Activated CD4-positive, alpha-beta T cell treated with anti-CD3 and anti-CD28 coated beads for 24 hours (primary cell): ENCODE results near the gene CABLES1.
"Not testable (repeated sequence)": the region's sequence is repeated elsewhere in the genome, so short reads cannot be mapped to it uniquely, and the experiment has no call there.

ENCODE experiments used
- DNase-seq, 2 donors: peaks; one replicate each; pipeline ENCODE4 v3.0.0-alpha.2; 2020; ENCODE audit warnings: low read depth in 2 of 2

CABLES1 gene

DNA sequence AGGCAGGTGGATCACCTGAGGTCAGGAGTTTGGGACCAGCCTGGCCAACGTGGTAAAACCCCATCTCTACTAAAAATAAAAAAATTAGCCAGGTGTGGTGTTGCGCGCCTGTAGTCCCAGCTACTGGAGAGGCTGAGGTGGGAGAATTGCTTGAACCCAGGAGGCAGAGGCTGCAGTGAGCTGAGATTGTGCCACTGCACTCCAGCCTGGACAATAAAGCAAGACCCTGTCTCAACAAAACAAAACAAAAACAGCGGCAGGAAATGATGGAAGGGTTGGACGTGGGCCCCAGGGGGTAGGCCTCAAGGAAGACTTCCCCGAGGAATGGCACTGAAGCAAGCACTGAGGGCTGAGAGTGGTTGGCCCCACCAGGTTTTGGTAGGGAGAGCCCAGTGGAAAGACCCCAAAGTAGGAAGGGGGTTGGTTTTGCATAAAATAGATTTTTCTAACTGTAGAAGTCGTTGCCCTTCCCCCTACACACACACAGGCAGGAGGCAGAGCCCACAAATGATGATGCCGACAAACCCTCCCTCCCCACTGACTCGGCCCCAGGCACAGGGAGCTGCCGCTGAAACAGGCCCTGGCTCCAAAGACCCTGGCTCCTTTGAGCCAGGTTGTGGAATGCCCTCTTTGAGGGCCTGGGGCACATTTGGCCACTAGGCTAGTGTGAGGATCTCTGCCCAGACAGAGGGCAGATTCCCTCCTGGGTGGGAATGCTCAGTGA, 104.8 kb downstream of the CABLES1 start:
- no peak for DNase-seq

GRCh38 chr18:23240609-23240930, 105.3 kb downstream of the CABLES1 start:
- DNase-seq = no peak

- DNase-seq = not testable (repeated sequence)
These were observed 106.7 kb downstream of the CABLES1 start for GRCh38 chr18:23241833-23242496.

- no peak for DNase-seq
These were observed 107.9 kb downstream of the CABLES1 start for GRCh38 chr18:23243178-23243577.

GRCh38 chr18:23243816-23244215, 108.5 kb downstream of the CABLES1 start:
- DNase-seq = no peak

- DNase-seq = no peak
These were observed 109.1 kb downstream of the CABLES1 start for GRCh38 chr18:23244401-23244800.

DNA sequence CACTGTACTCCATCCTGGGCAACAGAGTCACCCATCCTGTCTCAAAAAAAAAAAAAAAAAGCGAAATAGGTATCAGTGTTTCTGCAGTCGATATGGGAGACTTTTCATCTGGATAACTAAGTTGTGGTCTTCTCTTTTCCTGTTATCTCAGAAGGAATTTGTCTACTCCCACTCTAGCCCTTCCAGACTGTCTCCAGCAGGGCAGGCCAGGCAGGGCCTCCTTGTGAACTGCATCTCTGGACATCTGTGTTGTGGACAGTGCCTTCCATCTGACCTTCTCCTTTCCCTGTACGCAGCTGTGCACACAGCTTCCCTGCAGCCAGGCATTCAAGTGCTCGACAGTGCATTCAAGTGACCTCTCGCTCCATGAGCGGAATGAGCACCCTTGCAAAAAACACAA, 110.2 kb downstream of the CABLES1 start:
- DNase-seq = no peak

DNA sequence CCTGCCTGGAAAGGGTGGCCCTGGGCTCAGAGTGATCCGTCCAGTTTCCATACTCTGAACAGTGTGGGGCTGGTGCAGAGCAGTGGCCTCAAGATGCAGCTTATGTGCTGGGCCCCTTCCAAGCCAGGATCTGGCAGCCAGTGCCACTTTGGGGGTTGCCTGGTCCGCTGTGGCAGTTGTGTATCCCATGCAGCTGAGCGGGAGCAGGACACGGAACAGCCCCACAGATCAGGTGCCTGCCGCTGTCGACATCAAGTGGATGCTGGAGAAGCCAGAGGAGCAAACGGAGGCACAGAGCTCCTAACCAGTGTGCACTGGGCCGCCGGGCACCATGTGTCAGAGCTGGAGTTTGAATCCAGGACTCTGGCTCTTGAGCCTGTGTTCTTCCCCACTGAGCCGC, 112.0 kb downstream of the CABLES1 start:
- DNase-seq = no peak

DNA sequence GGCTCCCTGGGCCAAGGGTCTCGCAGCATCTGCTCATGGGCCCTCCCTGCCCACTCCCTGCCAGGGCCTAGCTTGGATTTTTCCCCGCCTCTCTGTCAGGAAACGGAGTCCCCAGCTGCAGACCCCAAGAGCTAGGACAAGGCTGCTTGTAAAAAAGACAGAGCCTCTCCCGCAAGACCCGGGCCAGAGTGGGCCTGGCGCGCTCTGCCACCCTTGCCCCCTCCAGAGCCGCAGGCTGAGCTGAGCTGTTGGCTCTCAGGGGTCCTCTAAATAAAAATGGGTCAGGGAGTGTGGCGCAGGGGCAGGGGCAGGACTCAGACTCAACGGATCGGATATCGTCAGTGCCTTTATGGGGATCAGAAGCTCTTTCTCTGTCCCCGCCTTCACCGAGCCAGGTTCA, 112.6 kb downstream of the CABLES1 start:
- no peak for DNase-seq

- no peak for DNase-seq
These were observed 113.5 kb downstream of the CABLES1 start for GRCh38 chr18:23248826-23249225.

DNA sequence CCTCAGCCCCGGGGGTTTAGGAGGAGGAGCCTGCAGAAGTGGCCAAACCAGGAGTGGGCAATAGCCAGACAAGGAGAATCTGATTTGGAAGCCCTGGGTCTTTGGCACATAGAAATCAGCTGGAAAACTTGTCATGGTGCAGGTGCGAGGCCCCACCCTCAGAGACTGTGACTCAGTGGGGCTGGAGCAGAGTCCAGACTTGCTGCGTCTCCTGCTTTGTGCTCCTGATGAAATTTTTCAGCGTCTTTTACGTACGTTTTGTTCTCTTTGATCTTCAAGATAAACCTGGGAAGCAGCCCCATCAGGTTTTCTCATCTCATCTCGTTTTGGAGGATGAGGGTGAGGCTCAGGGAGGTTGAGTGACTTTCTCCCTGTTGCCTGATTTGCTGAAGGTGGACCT, 114.1 kb downstream of the CABLES1 start:
- no peak for DNase-seq

DNA sequence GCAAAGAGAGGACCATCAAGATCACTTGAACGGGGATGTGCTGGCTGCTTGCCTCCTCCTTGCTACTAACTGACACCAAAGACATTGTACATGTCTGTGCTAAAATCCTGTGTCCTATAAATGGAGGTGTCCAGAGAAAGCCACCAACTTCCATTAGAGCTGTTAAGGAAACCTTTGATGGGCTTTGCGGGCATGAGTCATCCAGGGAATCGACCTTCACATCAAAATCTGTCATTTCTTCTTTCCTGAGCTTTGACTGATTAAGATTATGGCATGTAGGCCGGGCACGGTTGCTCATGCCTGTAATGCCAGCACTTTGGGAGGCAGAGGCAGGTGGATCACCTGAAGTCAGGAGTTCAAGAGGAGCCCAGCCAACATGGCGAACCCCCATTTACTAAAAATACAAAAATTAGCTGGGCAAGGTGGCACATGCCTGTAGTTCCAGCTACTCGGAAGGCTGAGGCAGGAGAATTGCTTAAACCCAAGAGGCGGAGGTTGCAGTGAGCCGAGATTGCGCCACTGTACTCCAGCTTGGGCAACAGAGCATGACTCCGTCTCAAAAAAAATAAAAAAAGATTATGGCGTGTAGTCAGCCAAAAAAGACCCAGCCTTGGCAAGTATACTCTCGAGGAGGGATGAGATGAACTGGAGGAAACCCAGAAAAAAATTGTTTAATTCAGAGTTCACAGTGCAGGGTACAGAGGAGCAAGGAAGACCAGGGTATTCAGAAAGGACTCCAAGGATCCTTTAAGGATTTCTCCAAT, 115.8 kb downstream of the CABLES1 start:
- no peak for DNase-seq

DNA sequence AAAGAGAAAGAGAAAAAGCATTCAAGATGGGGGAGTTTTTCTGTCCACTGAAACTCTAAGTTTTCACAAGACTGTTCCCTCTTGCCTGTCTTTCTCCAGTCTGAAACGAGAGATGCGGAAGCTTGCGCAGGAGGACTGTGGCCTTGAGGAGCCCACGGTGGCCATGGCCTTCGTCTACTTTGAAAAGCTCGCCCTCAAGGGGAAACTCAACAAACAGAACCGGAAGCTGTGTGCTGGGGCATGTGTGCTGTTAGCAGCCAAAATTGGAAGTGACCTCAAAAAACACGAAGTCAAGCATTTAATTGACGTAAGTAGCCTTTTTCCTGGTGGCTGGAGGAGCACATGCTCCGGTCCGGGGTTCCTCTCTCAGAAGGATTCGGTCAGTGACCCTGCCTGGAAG, 118.3 kb downstream of the CABLES1 start:
- DNase-seq = no peak

GRCh38 chr18:23257137-23257536, 121.9 kb downstream of the CABLES1 start:
- DNase-seq = no peak

GRCh38 chr18:23257686-23258565, 122.6 kb downstream of the CABLES1 start:
- no peak for DNase-seq

- DNase-seq = no peak
These were observed 123.5 kb downstream of the CABLES1 start for GRCh38 chr18:23258566-23259469.

DNA sequence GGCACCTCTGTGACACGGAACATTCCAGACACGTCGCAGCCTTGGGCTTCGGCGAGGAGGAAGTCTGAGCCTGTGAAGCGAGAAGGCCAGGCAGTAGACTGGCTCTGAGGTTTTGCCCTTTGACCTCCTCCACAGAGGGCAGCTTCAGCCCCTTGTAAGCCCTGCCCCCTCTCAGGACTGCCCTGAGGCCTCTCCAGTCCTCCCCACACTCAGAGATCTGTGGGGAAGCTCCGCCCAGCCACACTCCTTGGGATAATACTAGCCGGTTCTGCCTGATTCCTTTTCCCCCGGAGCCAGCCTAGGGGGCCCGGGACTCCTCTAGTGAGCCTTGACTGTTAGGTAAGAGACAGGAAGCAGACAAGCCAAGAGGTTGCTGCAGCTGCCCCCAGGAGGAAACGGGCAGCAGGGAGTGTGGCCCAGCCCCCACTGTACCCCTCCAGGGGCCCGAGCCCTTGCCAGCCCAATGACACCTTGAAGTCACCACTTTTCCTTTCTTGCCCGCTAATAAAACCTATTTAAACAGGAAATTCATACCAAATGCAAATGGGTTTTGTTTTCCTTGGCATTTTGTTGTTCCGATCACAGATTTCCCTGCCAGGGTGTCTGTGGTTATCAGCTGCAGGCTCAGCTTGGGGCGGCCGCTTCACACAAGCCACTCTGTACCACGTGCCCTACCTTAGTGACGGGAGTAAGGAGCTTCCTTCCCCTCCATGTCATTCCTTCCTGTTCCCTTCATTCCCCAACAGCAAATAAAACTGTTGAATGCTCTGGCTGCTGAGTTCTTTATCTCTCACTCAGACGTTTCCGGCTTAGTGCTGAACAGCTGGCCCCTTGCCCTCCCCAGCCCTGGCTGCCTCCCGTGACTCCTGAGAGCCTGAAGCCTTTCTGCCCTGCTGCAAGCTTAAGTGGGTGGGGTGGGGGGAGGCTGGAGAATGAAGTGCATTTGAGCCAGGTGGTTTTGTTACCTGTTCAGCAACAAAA, 124.7 kb downstream of the CABLES1 start:
- no peak for DNase-seq

DNA sequence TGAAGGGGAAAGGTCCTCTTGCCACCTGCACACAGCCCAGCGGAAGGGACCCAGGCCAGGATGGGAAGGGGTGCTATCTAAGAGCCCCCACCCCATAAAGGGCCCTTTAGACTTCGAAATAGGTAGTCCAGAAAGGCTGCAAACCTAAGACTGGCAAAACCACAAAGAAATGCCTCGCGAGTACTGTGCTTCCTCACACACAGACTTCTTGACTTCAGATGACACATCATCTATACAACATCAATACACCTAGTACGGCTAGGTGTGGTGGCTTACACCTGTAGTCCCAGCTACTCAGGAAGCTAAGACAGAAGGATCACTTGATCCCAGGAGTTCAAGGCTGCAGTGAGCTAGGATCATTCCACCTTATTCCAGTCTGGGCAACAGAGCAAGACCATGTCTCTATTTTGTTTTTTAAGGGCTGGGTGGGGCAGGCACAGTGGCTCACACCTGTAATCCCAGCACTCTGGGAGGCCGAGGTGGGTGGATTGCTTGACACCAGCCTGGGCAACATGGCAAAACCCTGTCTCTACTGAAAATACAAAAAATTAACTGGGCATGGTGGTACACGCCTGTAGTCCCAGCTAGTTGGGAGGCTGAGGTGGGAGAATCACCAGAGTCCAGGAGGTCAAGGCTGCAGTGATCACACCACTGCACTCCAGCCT, 125.8 kb downstream of the CABLES1 start:
- no peak for DNase-seq

DNA sequence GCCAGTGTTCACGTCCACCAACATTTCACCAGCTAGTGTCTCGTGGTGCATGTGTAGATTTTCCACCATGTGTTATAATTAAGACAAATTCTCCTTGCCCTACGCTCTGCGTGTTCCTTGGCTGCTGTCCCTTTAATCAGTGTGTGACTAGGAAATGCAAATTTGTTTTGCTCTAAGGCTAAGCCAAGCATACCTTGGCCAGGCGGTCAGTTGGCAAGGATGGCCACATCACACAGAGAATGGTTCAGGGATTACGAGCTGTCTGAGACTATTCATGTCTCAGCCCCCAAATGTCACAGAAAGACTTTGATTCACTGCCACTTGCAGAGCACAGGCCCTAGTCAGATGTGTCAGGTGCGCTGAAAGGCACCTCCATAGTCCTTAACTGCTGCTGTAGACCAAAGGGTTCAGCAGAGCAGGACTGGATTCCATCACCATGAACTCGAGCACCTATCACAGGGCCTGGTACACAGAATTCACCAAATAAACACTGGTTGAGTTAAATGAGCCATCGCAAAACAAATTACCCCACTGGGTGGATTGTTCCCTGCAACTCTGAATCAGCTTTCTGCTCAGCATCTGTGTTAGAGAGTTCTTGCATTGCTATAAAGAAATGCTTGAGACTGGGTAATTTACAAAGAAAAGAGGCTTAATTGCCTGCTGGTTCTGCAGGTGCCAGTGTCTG, 128.4 kb downstream of the CABLES1 start:
- DNase-seq = no peak
